Measurements from ENCODE around the gene GSTT4. TPM values are rescaled to one million over a fixed set of nuclear protein-coding genes. Genes with fewer than 3 reads are reported as not detected.

GSTT4 gene
- polyA plus RNA-seq, 1 donor from 2014 or later, result not detected

GRCh38 chr22:24006207-24006913 lies 1.1 kb upstream of the GSTT4 start:
- no peak overlapping the region for H3K9ac ChIP-seq (ENCODE audit: low read length)
- H4K20me1 ChIP-seq (ENCODE audit: insufficient read depth), result no peaks in the 10 kb centered on the region
- no peaks in the 10 kb centered on the region for H3F3A ChIP-seq (ENCODE audit: insufficient read depth, low read length, poor library complexity, severe bottlenecking)
- H3K9me3 ChIP-seq (ENCODE audit: low read length), result no peaks in the 10 kb centered on the region
- H3K27ac ChIP-seq (ENCODE audit: low read length), result no peak overlapping the region
- H3K27me3 ChIP-seq (ENCODE audit: insufficient read depth, low read depth, low read length), result no peaks in the 10 kb centered on the region
- no peaks in the 10 kb centered on the region for H3K79me2 ChIP-seq (replicated peaks; ENCODE audit: insufficient read depth, low read length)
- H3K9me2 ChIP-seq (ENCODE audit: insufficient read depth, low read length), result no peaks in the 10 kb centered on the region
- TF ChIP-seq MXI1 (conservative IDR thresholded peaks at IDR 0.05; ENCODE audit: poor library complexity, severe bottlenecking), result no peak
- TF ChIP-seq POLR2AphosphoS5 (IDR thresholded peaks at IDR 0.05), result no peak
- TF ChIP-seq RAD21 (conservative IDR thresholded peaks at IDR 0.05), result no peak
- TF ChIP-seq EZH2 (IDR thresholded peaks at IDR 0.05; ENCODE audit: borderline replicate concordance, insufficient read depth, low read length, poor library complexity, severe bottlenecking), result no peak
- TF ChIP-seq SMC3 (conservative IDR thresholded peaks at IDR 0.05; ENCODE audit: poor library complexity), result no peak
- no peak for TF ChIP-seq REST (IDR thresholded peaks at IDR 0.05; ENCODE audit: borderline replicate concordance)
- TF ChIP-seq TAF1 (IDR thresholded peaks at IDR 0.05; ENCODE audit: low read depth), result no peak
- no peak for TF ChIP-seq CTCF (IDR thresholded peaks at IDR 0.05; ENCODE audit: poor library complexity, severe bottlenecking)
- no peak for TF ChIP-seq EP300 (conservative IDR thresholded peaks at IDR 0.05; ENCODE audit: poor library complexity, severe bottlenecking)
- H3K4me3 ChIP-seq (ENCODE audit: low read length), result no peak overlapping the region
- no peak overlapping the region for H2AFZ ChIP-seq (ENCODE audit: low read depth, low read length)
- no peak overlapping the region for H3K4me2 ChIP-seq (ENCODE audit: low read length)
- no peaks in the 10 kb centered on the region for H3K36me3 ChIP-seq (ENCODE audit: insufficient read depth, low read length)

GRCh38 chr22:24003887-24004286 lies 1.4 kb downstream of the GSTT4 start:
- Histone ChIP-seq H3K79me2 (replicated peaks; ENCODE audit: insufficient read depth, low read length) (no peaks in the 10 kb centered on the region), H3K9me3 (ENCODE audit: low read length) (no peaks in the 10 kb centered on the region), H3K4me3 (ENCODE audit: low read length) (no peak overlapping the region), H3K27ac (ENCODE audit: low read length) (no peak overlapping the region), H3K27me3 (ENCODE audit: insufficient read depth, low read depth, low read length) (no peaks in the 10 kb centered on the region), H3K4me2 (ENCODE audit: low read length) (no peak overlapping the region), H3K36me3 (ENCODE audit: insufficient read depth, low read length) (no peaks in the 10 kb centered on the region), H2AFZ (ENCODE audit: low read depth, low read length) (no peak overlapping the region), H4K20me1 (ENCODE audit: insufficient read depth) (no peaks in the 10 kb centered on the region), H3K9me2 (ENCODE audit: insufficient read depth, low read length) (no peaks in the 10 kb centered on the region), H3F3A (ENCODE audit: insufficient read depth, low read length, poor library complexity, severe bottlenecking) (no peaks in the 10 kb centered on the region), H3K9ac (ENCODE audit: low read length) (no peak overlapping the region)
- no peak for TF ChIP-seq RAD21 (conservative IDR thresholded peaks at IDR 0.05)
- no peak for TF ChIP-seq TAF1 (IDR thresholded peaks at IDR 0.05; ENCODE audit: low read depth)
- no peak for TF ChIP-seq SMC3 (conservative IDR thresholded peaks at IDR 0.05; ENCODE audit: poor library complexity)
- no peak for TF ChIP-seq CTCF (IDR thresholded peaks at IDR 0.05; ENCODE audit: poor library complexity, severe bottlenecking)
- TF ChIP-seq MXI1 (conservative IDR thresholded peaks at IDR 0.05; ENCODE audit: poor library complexity, severe bottlenecking), result no peak
- TF ChIP-seq EP300 (conservative IDR thresholded peaks at IDR 0.05; ENCODE audit: poor library complexity, severe bottlenecking), result no peak
- TF ChIP-seq REST (IDR thresholded peaks at IDR 0.05; ENCODE audit: borderline replicate concordance), result no peak
- TF ChIP-seq EZH2 (IDR thresholded peaks at IDR 0.05; ENCODE audit: borderline replicate concordance, insufficient read depth, low read length, poor library complexity, severe bottlenecking), result no peak
- no peak for TF ChIP-seq POLR2AphosphoS5 (IDR thresholded peaks at IDR 0.05)
